IPS-20b (cell line): ENCODE results near the gene H1-8.

Experiments
- H3K27ac ChIP-seq: one replicate; pipeline ENCODE4 v1.5.1; 2013; ENCODE audit warnings: low read length
- H3K27me3 ChIP-seq: 2 replicates; pipeline ENCODE4 v1.6.1; 2013; ENCODE audit warnings: mild to moderate bottlenecking, low read length, inconsistent platforms; ENCODE audit not compliant: insufficient read depth
- H3K36me3 ChIP-seq: 2 replicates; pipeline ENCODE4 v1.6.1; 2013; ENCODE audit warnings: low read depth, mild to moderate bottlenecking, inconsistent platforms, low read length, moderate library complexity; ENCODE audit not compliant: insufficient read depth
- H3K4me1 ChIP-seq: 2 replicates; pipeline ENCODE4 v1.6.1; 2013; ENCODE audit warnings: mild to moderate bottlenecking, control low read depth, inconsistent platforms, low read length, moderate library complexity; ENCODE audit not compliant: insufficient read depth
- H3K4me3 ChIP-seq: 2 replicates; pipeline ENCODE4 v1.5.1; 2013; ENCODE audit warnings: mild to moderate bottlenecking, low read length, inconsistent platforms
- H3K9ac ChIP-seq: 2 replicates; pipeline ENCODE4 v1.6.1; 2013; ENCODE audit warnings: low read depth, mild to moderate bottlenecking, inconsistent platforms, low read length, moderate library complexity
- H3K9me3 ChIP-seq: 2 replicates; pipeline ENCODE4 v1.6.1; 2013; ENCODE audit warnings: mild to moderate bottlenecking, low read depth, low read length, inconsistent platforms; ENCODE audit not compliant: insufficient read depth

The H1-8 gene

GRCh38 chr3:129593595-129594339 is 50.8 kb downstream of the H1-8 start:
- H3K4me3 ChIP-seq = peak overlapping the region; percentile 23; the same call in 1 of the 2 replicates
- peak overlapping the region; percentile 38; the same call in 1 of the 2 replicates for H3K9ac ChIP-seq
- no peaks in the 10 kb centered on the region for H3K9me3 ChIP-seq
- H3K27ac ChIP-seq = no peak overlapping the region
- H3K4me1 ChIP-seq = peaks cover 53% of the 10 kb centered on the region
- H3K27me3 ChIP-seq = no peaks in the 10 kb centered on the region
- no peaks in the 10 kb centered on the region for H3K36me3 ChIP-seq

DNA sequence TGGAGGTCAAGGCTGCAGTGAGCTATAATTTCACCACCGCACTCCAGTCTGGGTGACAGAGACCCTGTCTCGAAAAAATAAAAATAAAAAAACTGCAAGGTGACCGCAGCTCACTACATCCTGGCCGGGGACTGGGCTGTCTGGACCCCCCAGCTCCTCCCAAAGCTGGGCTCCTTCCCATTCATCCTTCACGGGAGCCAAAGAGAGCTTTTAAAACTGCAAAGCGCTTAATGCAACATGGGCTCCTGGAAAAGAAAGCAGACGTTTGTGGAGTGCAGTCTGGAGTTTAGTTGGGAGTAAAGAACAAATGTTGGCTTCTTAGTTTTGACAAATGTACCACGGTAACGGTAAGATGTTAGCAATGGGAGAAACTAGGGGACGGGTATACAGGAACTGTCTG is 51.4 kb downstream of the H1-8 start:
- Histone ChIP-seq H3K27ac (no peak overlapping the region), H3K9me3 (no peaks in the 10 kb centered on the region), H3K27me3 (no peaks in the 10 kb centered on the region), H3K4me1 (peaks cover 53% of the 10 kb centered on the region), H3K9ac (peak overlapping the region; percentile 38; the same call in 1 of the 2 replicates), H3K36me3 (no peaks in the 10 kb centered on the region), H3K4me3 (no peak overlapping the region)

DNA sequence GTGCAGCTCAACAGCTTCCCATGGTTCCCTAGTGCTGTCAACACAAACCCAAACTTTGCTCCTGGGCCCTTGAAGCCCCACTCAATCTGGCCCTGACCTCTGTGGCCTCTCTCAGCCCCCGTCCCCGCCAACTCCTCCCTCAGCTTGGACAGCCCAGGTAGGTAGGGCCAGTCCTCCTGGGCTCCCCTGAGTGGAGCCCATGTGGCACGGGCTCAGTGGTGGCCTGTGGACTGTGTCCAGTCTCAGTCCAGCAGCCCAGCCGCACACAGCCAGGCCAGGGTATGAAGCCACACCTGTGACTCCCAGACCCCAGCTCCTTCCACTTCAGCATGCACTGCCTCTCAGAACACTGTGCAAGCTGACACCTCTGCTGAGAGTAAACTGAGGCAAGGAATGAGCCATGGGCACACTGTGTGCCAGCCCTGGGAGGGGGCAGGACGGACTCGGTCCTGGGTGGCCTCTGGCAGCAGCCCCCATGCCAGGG is 52.0 kb downstream of the H1-8 start:
- no peak overlapping the region for H3K9ac ChIP-seq
- H3K27me3 ChIP-seq = no peaks in the 10 kb centered on the region
- H3K4me1 ChIP-seq = peaks cover 54% of the 10 kb centered on the region
- H3K36me3 ChIP-seq = no peaks in the 10 kb centered on the region
- no peaks in the 10 kb centered on the region for H3K9me3 ChIP-seq
- H3K27ac ChIP-seq = no peak overlapping the region
- H3K4me3 ChIP-seq = no peak overlapping the region

DNA sequence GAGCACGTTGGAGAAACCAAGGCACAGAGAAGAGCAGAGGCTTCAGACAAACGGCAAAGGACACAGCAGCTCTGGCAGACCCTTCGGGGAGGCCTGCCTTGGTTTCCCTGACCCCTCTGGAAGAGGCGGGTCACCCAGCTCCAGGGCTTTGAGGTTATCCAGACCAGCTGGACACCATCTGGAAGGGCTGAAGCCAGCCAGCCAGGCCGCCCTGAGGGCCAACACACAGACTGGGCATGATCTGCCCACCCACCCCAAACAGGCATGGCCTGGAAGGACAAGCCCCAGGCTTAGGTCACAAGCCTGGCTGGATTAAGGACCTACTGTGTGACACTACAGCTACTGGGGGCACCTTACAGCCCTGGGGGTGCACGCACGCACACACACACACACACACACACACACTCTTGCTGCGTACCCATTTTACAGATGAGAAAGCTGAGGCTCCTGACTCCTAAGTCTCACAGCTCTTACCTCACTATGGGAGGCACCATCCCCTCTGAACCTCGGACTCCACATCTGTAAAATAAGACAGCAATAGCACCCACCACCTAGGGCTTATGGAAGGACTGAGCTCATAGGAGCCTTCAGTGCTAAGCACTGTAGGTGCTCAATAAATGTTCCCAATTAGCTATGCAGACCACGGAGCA is 52.7 kb downstream of the H1-8 start:
- no peak overlapping the region for H3K4me3 ChIP-seq
- no peak overlapping the region for H3K27ac ChIP-seq
- H3K9ac ChIP-seq = no peak overlapping the region

GRCh38 chr3:129596194-129597086 is 53.5 kb downstream of the H1-8 start:
- peaks cover 51% of the 10 kb centered on the region for H3K4me1 ChIP-seq
- peak overlapping the region; percentile 5 for H3K27ac ChIP-seq

More for the DNA sequence above, 52.7 kb downstream of the H1-8 start:
- no peaks in the 10 kb centered on the region for H3K27me3 ChIP-seq
- H3K4me1 ChIP-seq = peaks cover 53% of the 10 kb centered on the region
- H3K9me3 ChIP-seq = no peaks in the 10 kb centered on the region
- H3K36me3 ChIP-seq = no peaks in the 10 kb centered on the region

DNA sequence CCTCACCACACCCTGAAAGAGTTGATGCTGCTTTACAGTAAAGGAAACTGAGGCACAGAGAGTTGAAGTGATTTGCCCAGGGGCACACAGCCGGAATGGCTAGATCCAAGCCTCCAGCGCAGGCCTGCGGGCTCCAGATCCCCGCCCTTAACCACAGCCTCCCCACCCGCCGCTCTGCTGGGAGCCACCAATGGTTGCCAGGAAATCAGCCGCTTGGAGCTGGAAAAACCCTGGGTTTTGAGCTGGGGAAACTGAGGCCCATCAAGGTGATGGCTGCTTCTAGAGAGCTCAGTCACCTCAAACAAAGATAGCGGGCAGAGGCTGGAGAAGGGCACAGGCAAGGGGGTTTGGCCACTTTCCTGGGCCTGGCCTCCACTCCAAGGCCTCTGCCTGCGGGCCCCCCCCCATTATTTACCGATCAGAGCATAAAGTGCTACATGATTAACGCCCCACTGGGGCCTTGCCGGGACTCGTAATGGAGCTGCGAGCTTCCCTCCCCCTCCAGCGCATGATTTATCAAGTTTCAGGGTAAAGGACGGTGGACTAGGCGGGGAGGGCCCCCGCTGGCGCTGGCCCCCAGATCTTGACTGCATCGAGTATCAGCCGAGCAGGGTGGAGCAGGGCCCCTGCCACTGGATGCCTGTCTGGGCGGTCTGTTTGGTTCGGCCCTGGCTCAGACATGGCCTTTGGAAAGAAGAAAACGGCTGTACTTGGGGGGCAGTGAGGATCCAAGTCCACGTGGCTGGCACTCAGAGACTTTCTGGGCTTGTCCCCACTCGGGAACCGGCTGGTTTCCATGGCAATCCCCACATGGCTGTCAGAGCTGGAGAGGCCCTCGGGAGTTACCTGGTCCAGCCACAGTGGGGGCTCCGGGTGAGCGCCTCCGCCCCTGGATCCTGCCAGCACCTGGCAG is 54.4 kb downstream of the H1-8 start:
- Histone ChIP-seq H3K27ac (no peak overlapping the region), H3K36me3 (no peaks in the 10 kb centered on the region), H3K27me3 (no peaks in the 10 kb centered on the region), H3K9ac (no peak overlapping the region), H3K4me1 (peaks cover 48% of the 10 kb centered on the region), H3K4me3 (no peak overlapping the region), H3K9me3 (no peaks in the 10 kb centered on the region)

More at GRCh38 chr3:129596194-129597086, 53.5 kb downstream of the H1-8 start:
- Histone ChIP-seq H3K36me3 (no peaks in the 10 kb centered on the region), H3K9ac (0 out of 2 replicates have a peak overlapping the region, but pooled peaks have one; percentile 8), H3K4me3 (no peak overlapping the region), H3K9me3 (no peaks in the 10 kb centered on the region), H3K27me3 (no peaks in the 10 kb centered on the region)

DNA sequence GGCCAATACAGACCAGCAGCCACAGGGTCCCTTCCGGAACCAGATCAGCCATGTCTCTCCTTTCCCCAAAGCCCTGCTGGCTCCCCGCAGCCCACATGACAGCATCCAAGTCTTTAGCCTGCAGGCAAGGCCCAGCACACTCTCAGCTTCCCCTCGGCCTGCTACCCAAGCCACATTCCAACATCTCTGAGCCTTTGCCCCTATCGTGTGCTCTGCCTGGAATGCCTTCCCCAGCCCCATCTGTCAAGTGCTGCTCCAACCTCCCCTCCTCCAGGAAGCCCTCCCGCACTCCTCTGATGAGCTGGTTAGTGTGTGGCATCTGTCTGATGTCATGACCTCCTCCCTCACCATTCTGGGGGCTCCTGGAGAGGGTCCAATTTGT is 55.0 kb downstream of the H1-8 start:
- Histone ChIP-seq H3K9ac (no peak overlapping the region), H3K27ac (no peak overlapping the region), H3K27me3 (no peaks in the 10 kb centered on the region), H3K9me3 (no peaks in the 10 kb centered on the region), H3K4me1 (peaks cover 52% of the 10 kb centered on the region), H3K36me3 (no peaks in the 10 kb centered on the region), H3K4me3 (no peak overlapping the region)

DNA sequence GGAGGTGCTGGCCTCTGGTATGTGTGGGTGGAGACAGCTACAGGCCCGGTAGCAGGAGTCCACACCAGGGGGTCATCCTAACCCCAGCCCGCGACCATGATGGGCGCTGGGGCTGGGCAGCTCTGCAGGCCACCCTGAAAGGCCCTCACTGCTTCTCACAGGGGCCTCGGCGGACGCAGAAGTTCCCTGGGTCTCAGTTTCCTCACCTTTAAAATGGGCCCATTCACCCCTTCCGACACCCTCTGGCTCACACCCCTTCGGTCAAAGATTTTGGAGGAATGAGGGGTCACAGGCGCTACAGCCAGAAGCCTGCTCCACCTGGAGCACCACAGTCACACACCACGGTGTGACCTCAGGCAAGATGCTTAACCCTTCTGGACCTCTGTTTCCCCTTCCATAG is 55.5 kb downstream of the H1-8 start:
- Histone ChIP-seq H3K27ac (no peak overlapping the region), H3K4me1 (peaks cover 48% of the 10 kb centered on the region), H3K9ac (no peak overlapping the region)

GRCh38 chr3:129599073-129599472 is 56.1 kb downstream of the H1-8 start:
- H3K4me1 ChIP-seq = peaks cover 44% of the 10 kb centered on the region

More for the DNA sequence above, 55.5 kb downstream of the H1-8 start:
- Histone ChIP-seq H3K4me3 (no peak overlapping the region), H3K27me3 (no peaks in the 10 kb centered on the region), H3K36me3 (no peaks in the 10 kb centered on the region), H3K9me3 (no peaks in the 10 kb centered on the region)

DNA sequence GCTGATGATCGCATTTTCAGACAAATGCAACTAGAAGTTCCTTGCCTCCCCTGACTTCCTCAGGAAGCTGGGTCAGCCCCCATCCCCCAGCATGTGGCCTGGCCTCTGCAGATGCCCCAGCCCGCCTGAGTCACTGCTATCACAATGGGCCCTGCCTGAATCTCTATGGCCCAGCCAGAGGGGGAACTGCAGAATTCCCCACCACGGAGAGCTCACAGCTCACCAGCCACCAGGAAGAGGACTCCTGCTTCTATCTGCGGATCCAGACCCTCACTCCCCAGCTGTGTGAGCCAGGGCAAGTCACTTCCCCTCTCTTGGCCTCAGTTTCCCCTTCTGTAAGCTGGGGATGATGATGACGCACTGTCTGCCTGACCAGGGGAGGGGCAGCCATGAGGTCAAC is 56.6 kb downstream of the H1-8 start:
- no peaks in the 10 kb centered on the region for H3K9me3 ChIP-seq
- no peak overlapping the region for H3K4me3 ChIP-seq
- H3K27me3 ChIP-seq = peaks cover 10% of the 10 kb centered on the region
- H3K36me3 ChIP-seq = no peaks in the 10 kb centered on the region
- peaks cover 39% of the 10 kb centered on the region for H3K4me1 ChIP-seq
- no peak overlapping the region for H3K27ac ChIP-seq
- H3K9ac ChIP-seq = peak overlapping the region; percentile 34; the same call in 1 of the 2 replicates

More at GRCh38 chr3:129599073-129599472, 56.1 kb downstream of the H1-8 start:
- Histone ChIP-seq H3K4me3 (no peak overlapping the region), H3K27me3 (peaks cover 4% of the 10 kb centered on the region), H3K27ac (no peak overlapping the region), H3K9me3 (no peaks in the 10 kb centered on the region), H3K36me3 (no peaks in the 10 kb centered on the region), H3K9ac (peak overlapping the region; percentile 34; the same call in 1 of the 2 replicates)
